HG03457 (cell line): Measurements from ENCODE around the gene SLC4A8.

ENCODE experiments used
- ATAC-seq: cut with Tn5 transposase; IDR thresholded peaks from one replicate; pipeline ENCODE4 v1.9.1; 2021; ENCODE audit warnings: moderate number of reproducible peaks; ENCODE audit not compliant: unreplicated experiment

The SLC4A8 gene

DNA sequence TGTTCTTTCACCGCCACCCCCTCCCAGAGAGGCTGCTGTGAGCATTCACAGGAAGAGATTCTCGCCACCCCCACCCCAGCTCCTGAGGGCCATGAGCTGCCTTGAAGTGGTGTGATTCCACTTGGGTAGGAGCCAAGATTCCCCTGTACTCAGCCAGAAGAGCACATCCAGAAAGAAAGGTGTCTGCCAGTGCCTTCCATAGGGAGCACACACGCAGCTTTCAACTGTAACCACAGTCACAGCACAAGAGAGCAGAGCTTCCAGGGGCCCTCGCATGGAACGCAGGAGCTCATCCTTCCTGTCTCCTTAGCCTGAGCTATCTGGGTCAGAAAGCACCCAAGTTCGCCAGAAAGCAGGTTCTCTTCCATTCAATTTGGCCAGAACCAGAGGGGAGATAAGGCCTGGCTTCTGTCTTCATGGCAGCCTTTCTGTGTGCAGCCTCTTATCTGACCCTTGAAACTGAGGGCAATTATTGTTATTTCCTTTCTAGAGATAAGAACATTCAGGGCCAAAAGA, 99.8 kb downstream of the SLC4A8 start:
- ATAC-seq = no peak

- no peak for ATAC-seq
Observed at GRCh38 chr12:51525518-51525917, 100.9 kb downstream of the SLC4A8 start.

GRCh38 chr12:51527966-51528365, 103.3 kb downstream of the SLC4A8 start:
- ATAC-seq = no peak

GRCh38 chr12:51528852-51529650, 104.4 kb downstream of the SLC4A8 start:
- no peak for ATAC-seq

- no peak for ATAC-seq
Observed at GRCh38 chr12:51529651-51529970, 105.0 kb downstream of the SLC4A8 start.

DNA sequence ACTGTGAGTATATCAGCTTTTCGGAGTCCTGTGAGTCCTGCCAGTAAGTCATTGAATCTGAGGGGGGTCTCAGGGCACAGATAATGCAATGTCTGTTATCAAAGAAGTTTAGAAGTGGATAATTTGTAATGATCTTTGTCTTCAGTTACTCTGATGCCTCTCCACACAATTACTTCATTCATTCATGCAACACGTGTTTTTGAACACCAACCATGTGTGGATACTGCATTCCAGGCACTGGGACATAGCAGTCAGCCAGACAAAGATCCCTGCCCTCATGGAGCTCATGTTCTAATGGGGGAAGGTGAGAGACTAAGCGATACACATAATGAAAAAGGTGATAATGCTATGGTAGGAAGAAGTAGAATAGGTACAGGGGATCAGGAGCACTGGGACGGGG, 105.6 kb downstream of the SLC4A8 start:
- no peak for ATAC-seq

DNA sequence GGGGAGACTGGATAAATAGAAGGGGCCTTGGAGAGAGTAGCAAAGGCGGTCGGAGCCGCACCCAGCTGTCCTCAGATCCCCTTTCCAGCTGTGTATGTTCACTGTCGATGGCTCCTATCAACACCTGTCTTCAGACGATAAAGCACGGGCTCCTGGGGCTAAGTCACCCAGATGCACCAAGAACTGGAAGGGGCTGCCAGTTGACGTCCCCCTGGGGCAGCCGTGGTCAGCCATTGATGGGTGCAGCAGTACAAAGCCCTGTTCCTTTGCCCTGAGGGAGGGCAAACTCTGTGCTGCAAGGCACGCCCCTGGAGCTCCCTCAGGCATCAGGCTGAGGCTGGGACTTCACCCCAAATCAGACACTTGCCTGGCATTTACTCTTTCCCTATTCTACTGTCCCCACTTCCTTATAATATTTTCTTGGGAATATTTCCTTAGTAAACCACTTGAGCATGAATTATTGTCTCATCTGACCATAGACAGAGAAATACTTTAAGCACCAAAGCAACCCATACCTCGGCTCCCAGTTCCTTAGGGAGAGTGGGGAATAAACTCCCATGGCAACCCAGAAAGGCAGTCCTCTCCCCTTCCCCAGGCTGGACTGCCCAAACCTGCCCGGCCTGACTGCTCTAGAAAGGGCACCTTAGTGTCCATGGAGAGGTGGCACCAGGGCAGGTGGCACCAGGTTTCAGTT, 106.8 kb downstream of the SLC4A8 start:
- ATAC-seq = no peak

DNA sequence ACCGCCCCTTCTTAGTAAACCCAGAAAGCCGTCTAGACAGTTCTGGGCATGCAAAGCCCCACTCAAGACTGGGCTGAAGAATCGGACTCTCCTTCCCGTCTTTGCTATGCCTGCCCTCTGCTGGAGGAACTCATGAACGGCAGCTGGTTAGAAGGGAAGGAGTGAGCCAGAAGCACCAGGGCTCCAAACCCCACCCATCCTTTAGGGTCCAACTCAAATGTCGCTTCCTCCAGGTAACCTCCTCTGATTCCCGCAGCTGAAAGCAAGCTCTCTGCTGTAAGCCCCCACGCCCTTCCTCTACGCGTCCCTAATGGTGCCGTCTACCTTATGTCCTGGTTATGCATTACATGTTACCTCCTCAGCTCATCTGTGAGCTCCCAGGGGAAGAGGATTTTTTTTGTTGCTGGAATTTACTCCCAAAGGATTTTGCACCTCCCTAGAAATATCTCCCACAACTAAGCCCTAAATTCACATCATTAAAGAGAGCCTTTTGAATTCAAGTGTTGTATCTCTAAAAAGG, 107.4 kb downstream of the SLC4A8 start:
- no peak for ATAC-seq

GRCh38 chr12:51533799-51534198, 109.2 kb downstream of the SLC4A8 start:
- no peak for ATAC-seq

DNA sequence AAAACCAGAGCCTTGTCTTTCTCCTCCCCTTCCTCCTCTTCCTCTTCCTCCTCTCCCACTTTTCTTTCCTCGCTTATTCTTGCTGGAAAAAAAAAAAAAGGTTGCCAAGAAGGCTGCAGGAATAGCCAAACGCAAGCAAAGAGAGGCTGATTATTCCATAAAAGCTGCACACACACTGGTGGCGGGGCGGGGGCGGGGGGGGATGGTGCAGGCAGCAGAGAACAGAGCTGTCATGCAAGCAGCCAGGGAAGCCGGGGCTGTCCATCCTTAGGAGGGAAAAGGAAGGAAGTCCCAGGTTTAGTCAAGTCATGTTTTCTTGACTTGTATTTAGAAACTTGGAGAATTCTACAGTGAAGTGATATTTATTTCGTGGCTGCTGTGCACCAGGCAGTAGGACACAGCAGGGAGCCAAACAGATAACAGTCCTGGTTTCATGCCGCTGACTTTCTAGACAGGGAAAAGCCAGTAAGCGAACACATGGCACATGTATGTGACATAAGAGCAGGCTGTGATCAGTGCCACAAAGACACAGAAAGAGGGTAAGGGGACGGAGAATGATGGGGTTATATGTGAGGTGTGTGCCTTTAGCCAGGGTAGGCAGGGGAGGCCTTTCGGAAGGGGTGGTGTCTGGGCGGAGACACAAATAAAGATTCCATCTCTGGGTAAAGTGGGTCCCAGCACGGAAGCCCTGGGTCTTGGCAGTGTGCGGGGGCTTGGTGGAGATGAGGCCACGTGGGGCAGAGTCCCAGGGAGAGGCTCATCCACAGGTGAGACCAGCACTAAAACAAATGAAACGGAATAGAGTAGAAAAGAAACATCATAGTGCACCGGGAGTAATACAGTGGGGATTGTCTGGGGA, 109.8 kb downstream of the SLC4A8 start:
- no peak for ATAC-seq

GRCh38 chr12:51536159-51536558, 111.5 kb downstream of the SLC4A8 start:
- no peak for ATAC-seq

DNA sequence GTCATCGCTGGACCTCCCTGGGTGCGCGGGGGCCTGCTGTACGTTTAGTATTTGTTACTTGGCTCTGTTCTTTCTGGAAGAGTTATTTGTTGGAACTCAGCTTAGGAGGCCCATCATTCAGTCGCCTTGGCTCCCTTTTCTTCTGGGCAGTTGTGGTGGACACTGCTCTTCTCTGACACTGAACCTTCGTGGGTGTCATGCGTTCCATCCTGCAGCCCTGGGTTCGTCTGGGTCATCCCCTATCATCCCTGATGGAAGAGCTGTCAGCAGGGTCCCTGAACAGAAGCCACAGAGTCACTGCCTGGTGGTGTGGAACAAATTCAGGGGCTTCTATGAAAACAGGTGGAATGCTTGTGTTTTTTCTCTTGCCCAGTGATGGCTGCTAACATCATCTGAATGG, 113.5 kb downstream of the SLC4A8 start:
- ATAC-seq = no peak

GRCh38 chr12:51538599-51538998, 114.0 kb downstream of the SLC4A8 start:
- no peak for ATAC-seq

- no peak for ATAC-seq
Observed at GRCh38 chr12:51540996-51541395, 116.4 kb downstream of the SLC4A8 start.

GRCh38 chr12:51546097-51546496, 121.5 kb downstream of the SLC4A8 start:
- ATAC-seq = no peak

DNA sequence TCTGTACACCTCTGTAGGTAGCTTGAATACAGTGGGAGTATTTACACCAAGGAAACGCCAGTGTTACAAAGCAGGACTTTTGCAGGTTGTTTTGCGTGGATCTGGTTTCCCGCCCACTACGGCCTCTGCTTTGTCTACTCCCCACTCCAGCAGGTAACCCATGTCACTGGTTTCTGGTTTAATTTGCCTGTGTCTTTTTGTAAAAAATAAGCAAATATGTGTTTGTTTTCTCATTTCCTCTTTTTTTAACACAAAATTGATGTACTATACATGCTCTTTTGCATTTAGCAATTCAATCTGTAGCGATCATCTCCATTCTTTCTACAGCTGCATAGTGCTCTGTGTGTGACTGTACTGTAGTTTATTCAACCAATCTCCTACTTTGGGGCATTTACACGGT, 123.0 kb downstream of the SLC4A8 start:
- ATAC-seq = no peak

- ATAC-seq = no peak
Observed at GRCh38 chr12:51548241-51548640, 123.6 kb downstream of the SLC4A8 start.

DNA sequence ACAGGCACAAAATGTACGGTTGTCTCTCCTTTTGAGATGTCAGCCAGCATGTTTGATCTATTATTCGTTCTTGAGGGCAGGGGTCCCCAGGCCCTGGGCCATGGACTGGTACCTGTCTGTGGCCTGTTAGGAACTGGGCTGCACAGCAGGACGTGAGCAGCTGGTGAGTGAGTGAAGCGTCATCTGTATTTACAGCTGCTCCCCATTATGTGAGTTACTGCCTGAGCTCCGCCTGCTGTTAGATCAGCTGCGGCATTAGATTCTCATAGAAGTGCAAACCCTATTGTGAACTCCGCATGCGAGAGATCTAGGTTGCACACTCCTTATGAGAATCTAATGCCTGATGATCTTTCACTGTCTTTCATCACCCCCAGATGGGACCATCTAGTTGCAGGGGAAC, 125.0 kb downstream of the SLC4A8 start:
- ATAC-seq = no peak
